Measurements from ENCODE around the gene NMBR. TPM values are rescaled to one million over a fixed set of nuclear protein-coding genes. Genes with fewer than 3 reads are reported as not detected.

The NMBR gene
- total RNA-seq, 3 donors from 2014 or later: not detected

DNA sequence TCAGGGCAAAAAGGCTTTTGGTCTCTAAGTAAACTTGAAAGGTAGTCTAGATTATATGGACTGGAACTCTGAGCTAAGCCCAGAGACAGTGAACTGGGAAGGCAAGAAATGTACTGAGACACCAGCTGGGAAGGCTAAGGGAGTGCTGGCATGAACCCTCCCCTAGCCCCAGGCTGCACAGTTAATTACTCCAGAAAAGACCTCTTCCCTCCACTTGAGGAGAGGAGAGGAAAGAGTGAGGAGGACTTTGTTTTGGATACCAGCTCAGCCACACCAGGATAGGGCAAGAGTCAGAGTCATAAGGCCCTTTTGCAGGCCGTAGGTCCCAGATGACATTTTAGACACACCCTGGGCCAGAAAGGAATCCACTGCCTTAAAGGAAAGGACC, 98.3 kb downstream of the NMBR start:
- no peaks in the 10 kb centered on the region for H3K4me1 ChIP-seq (ENCODE audit: low read depth)
- H3K9me3 ChIP-seq: peaks cover 17% of the 10 kb centered on the region
- no peaks in the 10 kb centered on the region for H3K36me3 ChIP-seq (ENCODE audit: low read depth)
- intact Hi-C loops (cut with DNase I, micrococcal nuclease): no loop called here
- no peak for TF ChIP-seq CTCF (IDR thresholded peaks at IDR 0.05)
- ATAC-seq: no peak
- no peak overlapping the region for H3K4me3 ChIP-seq
- no peak for DNase-seq

- Histone ChIP-seq H3K4me1 (ENCODE audit: low read depth) (no peaks in the 10 kb centered on the region), H3K4me3 (no peak overlapping the region), H3K9me3 (peaks cover 17% of the 10 kb centered on the region), H3K36me3 (ENCODE audit: low read depth) (no peaks in the 10 kb centered on the region)
- TF ChIP-seq CTCF (IDR thresholded peaks at IDR 0.05): no peak
- intact Hi-C loops (cut with DNase I, micrococcal nuclease): no loop called here
- no peak for ATAC-seq
- DNase-seq: no peak
Measured at GRCh38 chr6:142047934-142048592, 98.9 kb downstream of the NMBR start.

GRCh38 chr6:142045380-142046278, 101.3 kb downstream of the NMBR start:
- H3K4me3 ChIP-seq: no peak overlapping the region
- ATAC-seq (no peak), DNase-seq (no peak)
- H3K36me3 ChIP-seq (ENCODE audit: low read depth): no peaks in the 10 kb centered on the region
- peaks cover 8% of the 10 kb centered on the region for H3K9me3 ChIP-seq
- H3K4me1 ChIP-seq (ENCODE audit: low read depth): no peaks in the 10 kb centered on the region
- intact Hi-C loops (cut with DNase I, micrococcal nuclease): no loop called here
- TF ChIP-seq CTCF (IDR thresholded peaks at IDR 0.05): no peak

- intact Hi-C loops (cut with DNase I, micrococcal nuclease): no loop called here
- no peak for TF ChIP-seq CTCF (IDR thresholded peaks at IDR 0.05)
- H3K36me3 ChIP-seq (ENCODE audit: low read depth): no peaks in the 10 kb centered on the region
- no peaks in the 10 kb centered on the region for H3K9me3 ChIP-seq
- H3K4me1 ChIP-seq (ENCODE audit: low read depth): no peaks in the 10 kb centered on the region
- DNase-seq: no peak
- H3K4me3 ChIP-seq: no peak overlapping the region
- no peak for ATAC-seq
Measured at GRCh38 chr6:142035890-142036289, 111.0 kb downstream of the NMBR start.

DNA sequence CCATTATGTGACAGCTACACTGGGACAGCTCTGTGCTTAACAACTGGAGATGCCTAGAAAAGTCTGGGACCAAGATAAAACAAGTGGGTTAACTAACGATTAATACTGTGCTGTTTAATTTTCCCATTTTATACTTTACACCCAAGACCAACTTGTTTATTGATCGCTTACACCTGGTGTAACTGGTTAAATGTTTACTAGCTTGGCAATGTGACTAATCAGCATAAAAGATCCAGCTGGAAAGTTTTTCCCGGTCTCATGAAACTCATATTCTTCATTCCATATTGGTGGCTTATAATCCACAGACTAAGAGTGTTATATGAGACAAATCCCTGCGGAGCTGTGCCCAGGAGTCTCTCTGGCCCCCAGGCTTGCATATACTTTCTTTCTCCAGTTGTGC, 115.9 kb downstream of the NMBR start:
- Histone ChIP-seq H3K36me3 (ENCODE audit: low read depth) (no peaks in the 10 kb centered on the region), H3K4me3 (no peak overlapping the region), H3K9me3 (no peaks in the 10 kb centered on the region), H3K4me1 (ENCODE audit: low read depth) (no peaks in the 10 kb centered on the region)
- ATAC-seq (no peak), DNase-seq (no peak)
- no peak for TF ChIP-seq CTCF (IDR thresholded peaks at IDR 0.05)
- intact Hi-C loops (cut with DNase I, micrococcal nuclease): no loop called here

Data from mucosa of descending colon (tissue), 3 donors.